Measurements from ENCODE around the gene FGF16.
"Not testable (repeated sequence)": the region's sequence is repeated elsewhere in the genome, so short reads cannot be mapped to it uniquely, and the experiment has no call there.

The FGF16 gene

GRCh38 chrX:77446908-77447652, at the start of gene FGF16:
Gene FGF16 (plus strand): TSS chrX:77447389. CDS start chrX:77447675, 286 bp downstream.
- no peak for DNase-seq

GRCh38 chrX:77398330-77398954, 48.7 kb upstream of the FGF16 start:
- DNase-seq = no peak

DNA sequence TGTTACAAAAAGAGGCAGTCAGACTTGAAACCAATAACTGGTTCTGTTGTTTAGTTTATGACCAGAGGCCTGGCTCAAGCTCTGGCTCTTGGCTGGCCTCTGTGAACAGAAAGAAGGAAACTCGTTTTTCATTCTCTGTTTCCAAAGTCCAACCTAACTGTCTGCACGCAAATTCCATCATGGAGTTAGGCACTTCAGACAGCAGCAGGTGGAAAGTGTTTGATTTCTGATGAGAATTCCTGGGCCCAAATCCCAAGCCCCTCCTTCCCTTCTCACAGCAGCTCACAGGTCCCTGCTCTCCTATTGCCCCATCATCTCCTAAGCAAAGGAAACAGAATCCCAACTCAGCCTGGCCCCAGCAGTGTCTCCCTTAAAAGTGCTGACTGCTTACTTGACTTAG, 42.8 kb upstream of the FGF16 start:
- no peak for DNase-seq

DNA sequence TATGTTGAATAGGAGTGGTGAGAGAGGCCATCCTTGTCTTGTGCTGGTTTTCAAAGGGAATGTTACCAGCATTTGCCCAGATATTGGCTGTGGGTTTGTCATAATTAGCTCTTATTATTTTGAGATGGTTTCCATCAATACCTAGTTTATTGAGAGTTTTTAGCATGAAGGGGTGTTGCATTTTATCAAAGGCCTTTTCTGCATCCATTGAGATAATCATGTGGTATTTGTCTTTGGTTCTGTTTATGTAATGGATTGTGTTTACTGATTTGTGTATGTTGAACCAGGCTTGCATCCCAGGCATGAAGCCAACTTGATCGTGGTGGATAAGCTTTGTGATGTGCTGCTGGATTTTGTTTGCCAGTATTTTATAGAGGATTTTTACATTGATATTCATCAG, 39.4 kb upstream of the FGF16 start:
- not testable (repeated sequence) for DNase-seq

DNA sequence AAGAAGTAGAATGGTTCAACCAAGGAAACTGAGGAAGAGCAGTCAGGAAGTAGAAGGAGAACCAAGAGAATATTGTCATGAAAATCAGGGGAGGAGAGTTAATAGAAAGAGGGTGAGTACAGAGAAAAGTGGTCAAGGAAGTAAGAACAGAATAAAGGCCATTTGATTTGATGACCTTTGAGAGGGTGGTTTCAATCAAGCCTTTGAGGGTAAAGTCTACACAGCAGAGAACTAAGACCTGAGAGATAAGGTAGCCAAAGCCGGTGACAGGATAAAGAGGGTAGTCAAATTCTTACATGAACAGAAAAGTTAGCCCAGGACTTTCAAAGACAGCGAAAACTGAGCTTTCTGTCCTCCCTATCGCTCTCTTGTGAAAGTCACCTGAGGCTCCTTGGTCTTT, 34.6 kb upstream of the FGF16 start:
- DNase-seq = no peak

DNA sequence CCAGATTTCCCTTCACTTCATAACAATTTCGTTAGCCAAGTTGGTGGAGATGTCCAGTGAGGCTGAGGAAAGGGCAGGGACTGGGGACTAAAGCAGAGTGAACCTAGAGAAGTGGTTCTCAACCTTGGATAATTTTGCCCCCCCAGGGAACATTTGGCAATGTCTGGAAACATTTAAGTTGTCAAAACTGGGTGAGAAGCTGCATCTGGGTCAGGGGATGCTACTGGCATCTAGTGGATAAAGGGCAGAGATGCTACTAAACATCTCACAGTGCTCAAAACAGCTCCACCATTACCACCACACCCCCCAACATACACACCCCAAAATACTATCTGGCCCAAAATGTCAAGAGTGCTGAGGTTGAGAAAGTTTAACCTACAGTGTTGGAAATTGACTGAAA, 32.0 kb upstream of the FGF16 start:
- no peak for DNase-seq

DNA sequence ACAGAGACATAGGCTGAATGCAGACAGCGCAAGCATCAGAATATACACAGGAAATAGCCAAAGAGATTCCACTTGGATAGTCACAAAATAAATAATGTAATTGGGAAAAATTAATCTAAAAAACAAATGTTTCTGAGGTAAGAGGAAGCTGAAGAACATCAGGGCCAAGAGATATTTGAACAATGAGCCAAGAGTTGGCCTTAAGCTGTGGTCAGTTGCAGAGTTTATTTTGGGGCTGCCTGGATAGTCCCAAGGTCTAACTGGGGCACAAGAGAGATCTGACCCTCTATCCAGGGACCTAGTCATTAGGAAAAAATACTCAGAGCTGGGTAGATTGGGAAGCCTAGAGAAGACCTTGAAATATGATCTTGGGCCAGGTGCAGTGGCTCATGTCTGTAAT, 31.3 kb upstream of the FGF16 start:
- no peak for DNase-seq

- DNase-seq = no peak
Measured at GRCh38 chrX:77422891-77423648, 24.1 kb upstream of the FGF16 start.

GRCh38 chrX:77426811-77427210, 20.4 kb upstream of the FGF16 start:
- DNase-seq = no peak

DNA sequence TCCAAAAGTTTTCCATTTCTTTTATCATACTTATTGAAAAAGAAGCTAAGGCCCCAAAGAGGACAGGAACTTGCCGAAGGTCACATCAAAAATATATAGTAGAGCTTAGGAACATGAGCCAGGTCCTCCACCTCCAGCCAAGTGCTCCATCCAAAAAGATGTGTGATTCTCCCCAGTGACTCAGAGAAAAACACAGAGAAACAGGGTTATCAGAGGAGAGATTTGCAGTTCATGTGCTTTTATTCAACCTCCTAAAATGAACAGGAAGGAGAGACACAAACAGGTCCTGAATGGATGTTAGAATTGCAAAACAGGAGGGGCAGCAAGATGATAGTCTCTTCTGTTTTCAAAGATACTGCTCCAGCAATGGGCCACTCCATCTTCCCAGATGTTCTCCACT, 19.6 kb upstream of the FGF16 start:
- no peak for DNase-seq

DNA sequence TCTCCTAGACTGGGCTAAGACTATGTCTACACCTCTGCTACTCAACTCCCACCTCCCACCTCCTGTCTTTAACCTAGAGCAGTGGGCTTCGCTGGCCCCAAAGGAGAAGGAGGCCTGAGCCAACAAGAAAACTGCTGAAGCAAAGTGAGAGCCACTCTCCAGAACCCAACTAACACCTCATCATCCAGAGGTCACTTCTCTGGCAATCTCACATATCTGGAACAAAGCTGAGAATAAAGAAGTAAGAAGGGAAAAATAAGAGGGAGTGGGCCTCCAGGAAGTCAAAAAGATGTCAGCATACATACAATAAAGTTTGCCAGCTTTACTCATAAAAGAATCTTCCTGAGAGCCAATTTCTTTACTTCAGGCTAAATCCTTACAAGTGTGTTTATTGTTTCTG, 18.6 kb upstream of the FGF16 start:
- DNase-seq = no peak

DNA sequence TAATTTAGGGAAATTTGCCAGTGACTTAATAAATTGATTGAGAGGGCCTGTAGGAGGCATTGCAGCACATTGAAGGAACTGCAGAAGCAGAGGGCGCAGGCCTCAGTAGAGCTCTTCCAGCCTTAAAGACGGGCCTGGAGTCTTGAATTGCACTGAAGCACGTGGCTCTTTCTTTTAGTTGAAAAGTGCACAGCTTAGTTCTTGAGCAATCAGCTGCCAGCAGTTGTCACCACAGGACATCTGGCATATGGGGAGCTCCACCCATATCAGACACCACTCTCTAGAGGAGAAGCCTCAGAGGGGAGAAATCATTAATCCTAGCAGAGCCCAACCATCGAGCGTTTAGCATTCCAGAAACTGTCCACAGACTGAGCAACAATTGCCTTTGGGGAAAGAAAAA, 16.0 kb upstream of the FGF16 start:
- no peak for DNase-seq

DNA sequence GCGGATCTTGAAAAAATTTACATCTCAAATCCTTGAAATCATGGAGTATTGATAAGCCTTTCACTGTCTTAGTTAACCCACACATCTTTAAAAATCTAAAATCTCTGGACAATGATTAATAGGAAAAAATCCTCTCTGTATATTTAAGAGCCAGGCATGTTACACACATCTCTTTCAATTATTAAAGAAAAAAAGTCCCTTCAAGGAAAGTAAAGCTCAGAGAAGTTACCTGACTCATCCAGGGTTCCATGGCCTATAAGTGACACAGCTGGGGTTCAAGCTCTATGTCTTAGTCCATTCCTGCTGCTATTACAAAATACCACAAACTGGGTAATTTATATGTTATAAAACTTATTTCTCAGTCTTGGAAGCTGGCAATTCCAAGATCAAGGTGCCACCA, 14.2 kb upstream of the FGF16 start:
- DNase-seq = no peak

DNA sequence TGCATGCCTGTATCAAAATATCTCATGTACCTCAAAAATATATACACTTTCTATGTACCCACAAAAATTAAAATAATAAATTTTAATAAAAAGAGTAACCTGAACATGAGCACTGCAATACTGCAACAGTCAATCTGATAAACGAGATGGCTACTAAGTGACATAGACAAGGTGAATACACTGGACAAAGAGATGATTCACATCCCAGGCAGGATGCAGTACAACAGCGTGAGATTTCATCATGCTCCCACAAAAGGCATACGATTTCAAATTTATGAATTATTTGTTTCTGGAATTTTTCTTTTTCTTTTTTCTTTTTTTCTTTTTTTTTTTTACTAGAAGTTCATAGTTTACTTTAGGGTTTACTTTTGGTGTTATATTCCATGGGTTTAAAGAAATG, 12.2 kb upstream of the FGF16 start:
- DNase-seq = no peak

- DNase-seq = no peak
Measured at GRCh38 chrX:77436271-77436670, 10.9 kb upstream of the FGF16 start.

DNA sequence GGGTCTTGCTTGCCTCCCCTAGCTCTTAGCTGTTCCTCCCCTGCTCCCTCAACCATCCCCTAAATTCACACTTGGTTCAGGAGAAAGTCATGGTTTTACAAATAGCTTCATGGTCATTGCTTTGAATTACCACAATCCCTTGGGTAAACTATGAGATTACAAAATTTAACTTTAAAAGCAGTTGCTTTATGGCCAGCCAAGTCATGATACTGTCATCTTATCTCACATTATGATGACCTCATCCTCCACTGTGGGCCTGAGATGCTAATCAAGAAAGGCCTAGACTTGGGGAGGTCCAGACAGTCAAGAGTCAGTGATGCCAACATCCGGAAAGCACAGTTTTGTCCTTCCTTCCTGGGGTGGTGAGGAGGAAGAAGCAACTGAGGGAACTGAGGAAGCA, 10.5 kb upstream of the FGF16 start:
- no peak for DNase-seq

GRCh38 chrX:77440330-77440729, 6.9 kb upstream of the FGF16 start:
- DNase-seq = no peak

- DNase-seq = no peak
Measured at GRCh38 chrX:77441033-77441432, 6.2 kb upstream of the FGF16 start.

DNA sequence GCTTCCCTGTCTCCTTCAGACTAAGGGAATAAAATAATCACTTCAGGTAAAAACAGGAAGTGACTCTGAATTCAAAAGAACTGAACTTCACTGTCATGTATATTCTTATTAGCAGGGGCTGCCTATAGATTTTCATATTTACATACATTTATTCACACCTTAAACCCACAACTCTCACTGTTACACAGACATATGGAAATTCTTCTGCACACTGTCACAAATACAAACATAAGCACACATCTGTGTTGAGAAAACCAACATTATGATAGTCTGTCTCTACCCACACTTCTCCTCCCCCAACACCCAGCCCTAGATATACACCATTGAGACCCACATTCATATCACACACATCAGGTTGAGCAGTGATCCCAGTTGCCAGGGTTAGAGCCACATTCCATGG, 5.7 kb upstream of the FGF16 start:
- DNase-seq = no peak

DNA sequence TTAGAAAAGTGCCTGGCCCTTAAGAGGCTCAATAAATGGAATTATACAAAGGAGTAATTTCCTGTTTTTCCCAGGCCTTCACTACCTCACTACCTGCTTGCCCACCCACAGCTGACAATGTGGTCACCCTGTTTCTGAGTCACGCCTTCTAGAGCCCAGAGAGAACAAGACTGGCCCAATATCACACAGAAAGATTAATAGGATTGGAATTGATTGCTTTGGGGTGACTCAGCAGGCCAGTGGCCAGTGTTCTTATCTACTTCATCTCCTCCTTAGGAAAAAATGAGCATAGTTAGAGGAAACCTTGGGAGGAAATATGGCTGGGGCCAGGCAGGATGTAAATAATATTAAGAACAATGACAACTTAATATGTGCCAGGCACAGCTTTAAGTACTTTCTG, 4.5 kb upstream of the FGF16 start:
- no peak for DNase-seq

GRCh38 chrX:77444075-77444474, 3.1 kb upstream of the FGF16 start:
- DNase-seq = no peak

DNA sequence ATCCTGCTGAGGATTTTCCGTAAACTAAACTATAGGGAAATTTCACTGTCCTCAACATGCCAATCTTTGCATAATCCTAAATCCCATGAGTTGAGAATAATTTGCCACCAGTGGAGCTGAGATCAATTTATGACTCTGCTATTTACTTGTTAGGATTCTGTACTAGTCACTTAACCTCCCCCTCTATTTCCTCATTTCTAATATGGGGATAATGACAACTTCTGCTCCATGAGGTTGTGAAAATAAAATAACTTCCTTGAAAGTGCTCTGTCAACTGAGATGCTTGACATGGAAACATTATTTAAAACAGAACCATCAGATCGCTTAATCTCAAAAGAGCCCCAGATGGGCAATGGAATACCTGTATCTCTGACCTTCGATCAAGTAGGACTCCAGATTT, 2.6 kb upstream of the FGF16 start:
- no peak for DNase-seq

DNA sequence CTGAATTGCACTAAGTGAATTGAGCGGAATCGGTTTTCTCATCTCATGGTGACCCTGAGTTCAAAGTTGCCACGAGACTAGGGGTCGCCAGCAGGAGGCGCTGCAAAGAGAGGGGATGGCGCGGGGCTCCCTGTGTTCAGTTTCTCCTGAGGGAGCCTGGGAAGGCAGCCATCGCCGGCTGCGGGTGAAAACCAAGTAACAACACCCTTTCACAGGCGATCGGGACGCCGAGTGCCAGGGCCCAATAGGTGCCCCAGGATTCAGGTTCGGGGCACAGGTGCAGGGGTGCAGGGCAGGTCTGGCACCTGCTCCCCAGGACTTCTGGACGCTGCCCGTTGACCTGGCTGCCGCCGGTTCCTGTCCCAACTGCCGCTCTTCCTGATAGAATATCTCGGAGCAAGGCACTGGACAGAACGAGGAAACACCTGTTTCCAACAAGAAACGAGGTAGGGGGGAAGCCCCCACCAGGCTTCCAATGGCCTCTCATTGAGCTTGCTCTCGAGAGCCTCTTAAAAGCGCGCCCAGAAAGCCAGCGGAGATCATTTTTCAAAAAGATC, 1.1 kb upstream of the FGF16 start:
- DNase-seq = no peak
